SW 1271 (cell line): ENCODE results near the gene BPHL.
"Not testable (repeated sequence)": the region's sequence is repeated elsewhere in the genome, so short reads cannot be mapped to it uniquely, and the experiment has no call there.

Experiments used
- DNase-seq, 2 experiments: peaks; one replicate each; lab custom pipeline; 2025; lab: John Stamatoyannopoulos, UW

BPHL gene

DNA sequence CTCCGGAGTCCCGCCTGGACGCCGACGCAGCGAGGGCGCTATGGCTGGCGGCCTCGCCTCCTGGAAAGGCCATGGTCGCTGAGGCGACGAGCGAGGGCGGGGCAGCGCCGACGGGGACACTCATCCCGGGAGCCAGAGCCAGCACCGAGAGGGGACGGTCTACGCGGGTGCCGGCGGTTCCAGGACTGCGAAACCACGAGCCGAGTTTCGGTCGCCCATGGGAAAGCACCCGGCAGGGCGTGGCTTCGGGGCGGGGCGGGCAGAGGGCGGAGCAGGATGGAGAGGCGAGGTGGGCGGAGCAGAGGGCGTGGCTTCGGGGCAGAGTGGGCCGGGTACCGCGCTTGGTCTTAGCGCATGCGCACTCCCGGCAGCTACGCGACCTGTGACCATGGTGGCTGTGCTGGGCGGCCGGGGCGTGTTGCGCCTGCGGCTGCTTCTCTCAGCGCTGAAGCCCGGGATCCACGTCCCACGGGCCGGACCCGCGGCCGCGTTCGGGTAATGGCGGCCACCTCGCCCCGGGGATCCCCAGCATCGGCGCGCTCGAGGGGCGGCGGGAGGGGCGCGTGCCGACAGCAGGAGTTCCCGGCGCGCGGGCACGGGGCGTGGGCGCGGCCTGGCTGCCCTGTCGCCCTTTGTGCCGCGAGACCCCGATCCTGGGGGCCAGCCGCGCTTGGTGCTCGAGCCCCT, at the start of gene BPHL:
Gene BPHL, plus strand, starts transcription at position 359 of the 687 bp plus-strand sequence. Its CDS starts 30 bp downstream, at position 389.
- DNase-seq = peak; percentile 81 to 95

DNA sequence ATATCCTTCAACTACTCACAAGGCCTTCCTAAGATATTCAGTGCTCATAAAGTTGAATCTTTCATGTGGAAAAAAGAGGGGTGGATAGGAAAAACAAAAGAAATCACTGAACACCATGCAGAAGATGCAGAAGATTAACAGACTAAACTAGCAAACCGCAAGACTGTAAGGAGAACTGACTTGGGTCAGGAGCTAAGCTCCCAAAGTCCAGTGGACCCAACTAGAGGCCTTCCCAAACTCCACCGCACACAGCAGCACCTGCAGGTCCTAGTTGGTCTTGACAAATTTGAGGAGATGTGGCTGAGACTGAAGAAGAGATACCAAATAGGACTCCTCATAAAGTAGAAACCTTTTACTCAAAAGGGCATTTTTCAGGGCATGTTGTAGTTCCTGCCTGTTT, 46.9 kb upstream of the BPHL start:
- DNase-seq = no peak

- no peak for DNase-seq
Measured at GRCh38 chr6:3072798-3073197, 45.7 kb upstream of the BPHL start.

DNA sequence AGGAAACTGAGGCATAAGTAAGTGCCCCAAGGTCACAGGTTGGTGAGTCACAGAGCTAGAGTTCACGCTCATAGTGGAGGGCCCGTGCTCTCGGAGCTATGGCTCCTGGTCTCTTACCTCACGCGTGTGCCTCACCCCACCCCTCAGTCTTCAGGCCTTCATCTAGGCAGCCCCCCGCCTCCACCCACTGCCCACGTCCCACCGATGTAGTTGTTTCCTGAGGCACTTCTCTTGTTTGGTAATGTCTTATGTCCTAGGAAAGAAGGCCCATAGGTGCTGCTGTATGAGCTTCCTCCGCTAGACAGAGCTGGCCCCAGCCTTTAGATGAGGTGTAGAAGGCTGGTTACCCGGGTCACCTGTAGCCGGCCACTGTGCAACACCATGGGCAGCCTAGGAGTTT, 45.1 kb upstream of the BPHL start:
- no peak for DNase-seq

GRCh38 chr6:3075772-3076113, 42.8 kb upstream of the BPHL start:
- no peak for DNase-seq

- no peak for DNase-seq
Measured at GRCh38 chr6:3076320-3076719, 42.2 kb upstream of the BPHL start.

GRCh38 chr6:3077430-3077829, 41.1 kb upstream of the BPHL start:
- no peak for DNase-seq

GRCh38 chr6:3078952-3079351, 39.6 kb upstream of the BPHL start:
- DNase-seq = not testable (repeated sequence)

DNA sequence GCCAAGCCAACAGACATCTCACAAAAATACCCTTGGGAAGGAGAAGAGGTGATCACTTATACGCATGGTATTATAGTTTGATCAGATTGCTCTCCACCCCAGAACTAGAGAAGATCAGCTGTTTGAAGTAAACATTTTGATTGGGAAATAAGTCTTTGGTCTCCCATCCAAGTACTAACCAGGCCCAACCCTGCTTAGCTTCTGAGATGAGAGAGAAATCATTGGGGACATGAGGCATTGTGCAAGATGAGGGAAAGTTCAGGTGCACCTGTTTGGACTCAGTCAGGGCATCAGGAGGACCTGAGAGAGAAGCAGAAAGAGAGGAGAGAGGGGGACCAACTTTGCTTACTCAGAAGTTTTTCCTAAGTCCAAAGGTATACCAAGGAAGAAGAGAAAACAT, 38.8 kb upstream of the BPHL start:
- DNase-seq = no peak

DNA sequence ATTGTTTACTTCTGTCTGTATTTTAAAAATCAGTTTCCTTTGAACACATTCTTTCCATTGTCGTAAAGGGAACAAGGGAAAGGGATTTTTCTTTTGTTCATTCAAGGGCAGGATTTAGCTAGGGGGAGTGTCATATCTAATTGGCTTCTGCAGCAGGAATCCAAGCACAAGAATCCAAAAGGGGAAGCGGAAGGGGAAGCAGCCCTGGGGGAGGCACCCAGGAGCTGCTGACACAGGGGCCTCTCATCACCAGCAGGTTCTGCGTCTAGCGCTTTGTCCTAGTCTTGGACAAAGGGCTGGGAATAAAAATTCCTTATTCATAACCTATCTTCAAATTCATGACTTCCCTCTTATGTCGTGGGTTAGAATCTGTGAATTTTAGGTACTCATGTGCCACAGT, 36.6 kb upstream of the BPHL start:
- DNase-seq = no peak

DNA sequence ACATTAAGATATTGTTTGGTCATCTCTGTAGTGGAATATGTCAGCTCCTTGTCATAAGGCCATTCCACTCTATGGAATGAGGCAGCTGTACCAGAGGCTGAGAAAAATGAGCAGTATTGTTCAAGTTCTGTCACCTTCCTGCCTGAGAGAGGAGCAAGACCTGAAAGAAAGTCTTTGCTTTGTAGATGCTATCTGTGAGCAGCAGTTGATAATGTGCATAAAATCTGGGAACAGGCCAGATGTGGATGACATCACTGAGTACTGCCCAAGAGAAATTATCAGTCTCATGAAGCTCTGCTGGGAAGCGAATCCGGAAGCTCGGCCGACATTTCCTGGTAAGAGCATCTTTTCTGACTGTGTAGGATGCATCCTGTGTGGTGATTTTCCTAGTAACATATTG, 33.4 kb upstream of the BPHL start:
- DNase-seq = no peak

- no peak for DNase-seq
Measured at GRCh38 chr6:3086282-3086946, 32.1 kb upstream of the BPHL start.

- DNase-seq = no peak
Measured at GRCh38 chr6:3088446-3088845, 30.1 kb upstream of the BPHL start.

DNA sequence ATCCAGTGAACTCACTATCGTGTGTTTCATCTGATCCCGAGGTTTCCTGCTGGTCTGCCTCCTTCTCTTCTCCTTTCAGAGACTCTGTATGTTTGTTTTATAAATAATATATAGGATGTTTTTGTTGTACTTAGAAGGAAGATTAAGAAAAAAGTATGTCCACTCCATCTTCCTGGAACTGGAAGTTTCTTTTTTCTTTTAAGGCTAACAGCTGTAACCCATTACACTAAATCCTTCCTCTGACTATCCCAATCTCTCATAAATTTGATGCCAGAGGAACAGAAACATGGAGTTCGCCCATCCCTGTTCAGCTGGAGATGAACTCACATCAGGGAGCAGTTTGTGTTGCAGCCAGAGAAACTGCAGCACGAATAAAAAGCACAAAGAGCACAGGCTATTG, 29.5 kb upstream of the BPHL start:
- no peak for DNase-seq

DNA sequence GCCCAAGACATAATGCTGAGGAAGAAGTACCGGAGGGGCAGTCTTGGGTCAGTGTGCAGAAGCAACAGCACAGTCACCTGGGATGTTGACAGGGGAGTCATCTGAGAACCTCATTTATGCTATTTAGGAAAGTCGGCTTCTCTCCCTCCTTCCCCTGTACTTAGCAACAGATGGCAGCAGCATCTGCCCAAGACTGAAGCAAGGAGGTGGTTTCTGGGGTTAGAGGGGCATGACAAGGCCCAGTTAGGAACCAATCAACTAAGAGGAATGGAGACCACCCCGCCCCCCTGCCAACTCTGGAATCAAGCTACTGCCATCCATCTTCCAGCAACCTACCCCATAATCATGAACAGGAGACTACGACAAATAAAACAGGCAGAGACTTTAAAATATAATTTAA, 28.5 kb upstream of the BPHL start:
- DNase-seq = peak in 1 of 2 experiments; percentile 12

DNA sequence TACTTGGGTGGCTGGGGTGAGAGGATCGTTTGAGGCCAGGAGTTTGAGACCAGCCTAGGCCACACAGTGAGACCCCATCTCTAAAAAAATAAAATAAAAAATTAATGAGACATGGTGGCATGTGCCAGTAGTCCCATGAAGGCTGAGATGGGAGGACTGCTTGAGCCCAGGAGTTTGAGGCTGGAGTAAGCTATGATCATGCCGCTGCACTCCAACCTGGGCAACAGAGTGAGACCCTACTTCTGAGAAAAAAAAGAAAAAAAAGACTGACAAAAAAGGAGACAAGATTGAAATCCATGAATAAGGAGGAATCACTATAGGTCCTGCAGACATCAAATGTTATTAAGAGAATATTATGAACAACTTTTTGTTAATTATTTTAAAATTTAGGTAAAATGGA, 23.7 kb upstream of the BPHL start:
- no peak for DNase-seq

DNA sequence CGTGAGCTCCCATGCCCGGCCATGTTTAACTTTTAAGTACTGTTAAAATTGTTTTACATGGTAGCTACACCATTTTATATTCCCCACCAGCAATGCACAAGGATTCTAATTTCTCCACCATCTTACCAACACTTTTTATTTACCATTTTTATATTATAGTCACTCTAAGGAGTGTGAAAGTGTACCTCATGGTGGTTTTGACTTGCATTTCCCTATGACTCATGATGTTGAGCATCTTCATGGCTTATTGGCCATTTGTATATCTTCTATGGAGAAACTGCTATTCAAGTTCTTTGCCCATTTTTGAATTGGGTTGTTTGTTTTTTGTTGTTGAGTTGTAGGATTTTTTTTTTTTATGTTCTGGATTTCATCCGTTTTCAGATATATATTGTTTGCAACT, 15.6 kb upstream of the BPHL start:
- no peak for DNase-seq

GRCh38 chr6:3108746-3109414, 9.6 kb upstream of the BPHL start:
- DNase-seq = no peak

DNA sequence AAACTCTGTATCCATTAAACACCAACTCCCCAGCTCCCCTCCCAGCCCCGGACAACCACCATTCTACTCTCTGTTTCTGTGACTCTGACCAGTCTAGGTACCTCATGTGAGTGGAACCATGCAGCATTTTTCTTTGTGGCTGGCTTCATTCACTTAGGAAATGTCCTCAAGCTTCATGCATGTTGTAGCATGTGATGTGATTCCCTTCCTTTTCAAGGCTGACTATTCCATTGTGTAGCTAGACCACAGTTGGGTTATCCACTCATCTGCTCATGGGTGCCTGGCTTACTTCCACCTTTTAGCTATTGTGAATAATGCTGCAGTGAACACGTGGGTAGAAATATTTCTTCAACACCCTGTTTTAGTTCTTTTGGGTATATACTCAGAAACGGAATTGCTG, 8.8 kb upstream of the BPHL start:
- no peak for DNase-seq

GRCh38 chr6:3114377-3114776, 4.1 kb upstream of the BPHL start:
- DNase-seq = no peak

- DNase-seq = no peak
Measured at GRCh38 chr6:3117912-3118352, 579 bp upstream of the BPHL start.

- DNase-seq = peak in 1 of 2 experiments; percentile 52
Measured at GRCh38 chr6:3119040-3119723, 671 bp downstream of the BPHL start.

GRCh38 chr6:3120765-3121089, 2.2 kb downstream of the BPHL start:
- no peak for DNase-seq
